ENCODE data around the gene INPP5A. TPM values are rescaled to one million over a fixed set of nuclear protein-coding genes. Genes with fewer than 3 reads are reported as not detected.

Gene INPP5A
- total RNA-seq, 2 experiments from 2014 or later: 9.9 TPM

DNA sequence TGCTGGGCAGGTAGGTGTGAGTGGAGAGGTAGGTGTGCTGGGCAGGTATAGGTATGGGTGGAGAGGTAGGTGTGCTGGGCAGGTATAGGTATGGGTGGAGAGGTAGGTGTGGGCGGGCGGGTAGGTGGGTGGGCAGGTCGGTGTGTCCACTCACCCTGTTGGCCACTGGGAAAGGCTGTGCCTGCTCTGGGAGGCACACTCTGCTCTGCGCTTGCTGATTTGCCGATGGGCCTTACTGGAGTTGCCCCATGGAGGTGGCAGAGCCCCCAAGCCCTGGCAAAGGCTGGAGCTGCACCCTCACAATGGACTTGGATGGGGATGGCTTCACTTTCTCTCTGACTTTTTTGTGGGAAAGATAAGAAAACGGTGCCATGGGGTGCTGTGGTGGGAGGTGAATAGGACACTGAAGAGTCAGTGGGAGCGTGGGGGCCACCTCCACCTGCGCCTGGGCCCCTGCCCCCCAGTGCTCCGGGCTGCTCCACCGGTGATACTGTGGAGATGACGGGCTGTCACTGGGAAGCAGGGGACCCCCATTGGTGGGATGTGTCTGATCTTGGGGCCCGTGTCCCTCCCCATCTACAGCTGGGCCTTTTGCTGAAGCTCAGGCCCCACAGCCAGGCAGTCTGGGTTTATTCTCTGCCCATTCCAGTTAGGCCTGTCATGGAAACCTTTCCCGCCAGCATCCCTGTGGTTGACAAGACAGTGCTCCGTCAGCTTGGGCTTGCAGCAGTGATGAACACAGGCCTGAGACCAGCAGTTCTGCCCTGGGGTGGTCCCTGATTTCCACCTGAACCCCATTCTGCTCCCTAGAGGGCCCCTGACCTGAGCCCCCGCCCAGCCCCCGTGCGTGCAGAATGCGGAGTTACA is 173.4 kb downstream of the INPP5A start:
- peaks cover 3% of the 10 kb centered on the region for H3K36me3 Mint-ChIP-seq (ENCODE audit: low read depth)

DNA sequence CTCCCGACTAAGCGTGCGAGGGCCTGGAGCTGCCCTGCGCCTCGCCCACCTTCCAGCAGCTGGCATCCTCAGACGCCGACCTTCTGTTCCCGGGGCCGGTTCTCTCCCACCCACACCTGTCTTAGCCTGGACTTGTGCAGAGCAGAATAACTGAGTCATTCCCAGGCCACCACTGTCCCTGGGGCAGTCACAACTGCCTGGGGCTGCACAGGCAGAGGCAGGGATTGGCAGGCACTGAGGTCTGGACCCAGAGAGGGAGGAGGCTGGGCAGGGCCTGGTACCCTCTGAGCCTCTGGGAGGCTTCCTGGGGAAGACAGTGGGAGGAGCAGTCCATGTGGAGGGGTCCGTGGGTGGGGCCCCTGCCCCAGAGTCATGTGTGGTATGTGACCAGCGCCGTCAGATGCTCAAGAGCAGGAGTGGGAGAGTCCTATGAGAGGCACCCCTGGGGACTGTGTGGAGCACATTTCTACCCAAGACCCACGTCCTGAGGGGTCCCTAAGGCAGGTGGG is 174.1 kb downstream of the INPP5A start:
- no peak overlapping the region for H3K27ac Mint-ChIP-seq
- ChIA-PET POLR2A (no interaction called here), CTCF (no interaction called here)
- H3K9me3 Mint-ChIP-seq (ENCODE audit: insufficient read depth): no peaks in the 10 kb centered on the region
- DNase-seq: no peak
- H3K36me3 Mint-ChIP-seq (ENCODE audit: low read depth): no peaks in the 10 kb centered on the region
- H3K27me3 Mint-ChIP-seq (ENCODE audit: low read depth): no peaks in the 10 kb centered on the region
- H3K4me3 Mint-ChIP-seq: no peak overlapping the region
- ATAC-seq: no peak
- no peaks in the 10 kb centered on the region for H3K4me1 Mint-ChIP-seq (ENCODE audit: low read depth)

More for the DNA sequence above, 173.4 kb downstream of the INPP5A start:
- no peaks in the 10 kb centered on the region for H3K27me3 Mint-ChIP-seq (ENCODE audit: low read depth)
- no peak overlapping the region for H3K27ac Mint-ChIP-seq
- no peaks in the 10 kb centered on the region for H3K4me1 Mint-ChIP-seq (ENCODE audit: low read depth)
- no peak overlapping the region for H3K4me3 Mint-ChIP-seq
- DNase-seq: no peak
- POLR2A ChIA-PET: no interaction called here
- no peak for ATAC-seq
- CTCF ChIA-PET: no interaction called here
- peaks cover 5% of the 10 kb centered on the region for H3K9me3 Mint-ChIP-seq (ENCODE audit: insufficient read depth)

DNA sequence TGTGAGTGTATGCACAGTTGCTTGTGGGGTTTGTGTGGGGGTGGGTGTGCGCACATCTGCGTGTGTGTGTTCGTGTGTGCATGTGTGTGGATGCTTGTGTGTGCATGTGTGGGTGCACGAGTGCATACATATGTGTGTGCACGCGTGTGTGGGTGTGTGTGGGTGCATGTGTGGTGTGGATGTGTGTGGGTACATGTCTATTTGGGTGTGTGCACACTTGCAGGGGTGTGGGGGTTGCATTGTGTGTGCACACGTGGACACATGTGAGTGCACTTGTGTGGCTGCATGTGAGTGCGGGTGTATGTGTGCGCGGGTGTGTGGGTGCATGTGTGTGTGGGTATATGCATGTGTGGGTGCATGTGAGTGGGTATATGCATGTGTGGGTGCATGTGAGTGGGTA is 174.7 kb downstream of the INPP5A start:
- POLR2A ChIA-PET: no interaction called here
- ATAC-seq: no peak
- CTCF ChIA-PET: no interaction called here

DNA sequence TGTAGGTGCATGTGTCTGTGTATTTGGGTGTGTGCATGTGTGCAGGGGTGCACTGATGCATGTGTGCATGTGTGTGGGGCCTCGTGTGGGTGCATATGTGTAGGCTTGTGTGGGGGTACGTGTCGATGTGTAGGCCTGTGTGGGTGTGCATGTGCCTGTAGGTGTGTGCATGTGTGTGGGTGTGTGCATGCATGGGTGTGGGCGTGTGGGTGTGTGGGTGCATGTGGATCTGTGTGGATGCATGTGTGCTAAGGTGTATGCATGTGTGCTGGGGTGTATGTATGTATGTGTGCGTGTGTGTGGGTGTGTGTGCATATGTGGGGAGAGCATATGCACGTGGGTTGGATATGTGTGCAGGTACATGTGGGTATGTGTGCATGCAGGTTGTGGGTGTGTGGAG is 175.2 kb downstream of the INPP5A start:
- no peaks in the 10 kb centered on the region for H3K27me3 Mint-ChIP-seq (ENCODE audit: low read depth)
- H3K9me3 Mint-ChIP-seq (ENCODE audit: insufficient read depth): no peaks in the 10 kb centered on the region
- ATAC-seq (no peak), DNase-seq (no peak)
- H3K27ac Mint-ChIP-seq: no peak overlapping the region
- ChIA-PET CTCF (no interaction called here), POLR2A (no interaction called here)
- H3K36me3 Mint-ChIP-seq (ENCODE audit: low read depth): no peaks in the 10 kb centered on the region
- no peak overlapping the region for H3K4me3 Mint-ChIP-seq
- no peaks in the 10 kb centered on the region for H3K4me1 Mint-ChIP-seq (ENCODE audit: low read depth)

More for the DNA sequence above, 174.7 kb downstream of the INPP5A start:
- no peak overlapping the region for H3K4me3 Mint-ChIP-seq
- no peaks in the 10 kb centered on the region for H3K4me1 Mint-ChIP-seq (ENCODE audit: low read depth)
- no peaks in the 10 kb centered on the region for H3K27me3 Mint-ChIP-seq (ENCODE audit: low read depth)
- no peak overlapping the region for H3K27ac Mint-ChIP-seq
- no peak for DNase-seq
- H3K36me3 Mint-ChIP-seq (ENCODE audit: low read depth): no peaks in the 10 kb centered on the region
- H3K9me3 Mint-ChIP-seq (ENCODE audit: insufficient read depth): no peaks in the 10 kb centered on the region

DNA sequence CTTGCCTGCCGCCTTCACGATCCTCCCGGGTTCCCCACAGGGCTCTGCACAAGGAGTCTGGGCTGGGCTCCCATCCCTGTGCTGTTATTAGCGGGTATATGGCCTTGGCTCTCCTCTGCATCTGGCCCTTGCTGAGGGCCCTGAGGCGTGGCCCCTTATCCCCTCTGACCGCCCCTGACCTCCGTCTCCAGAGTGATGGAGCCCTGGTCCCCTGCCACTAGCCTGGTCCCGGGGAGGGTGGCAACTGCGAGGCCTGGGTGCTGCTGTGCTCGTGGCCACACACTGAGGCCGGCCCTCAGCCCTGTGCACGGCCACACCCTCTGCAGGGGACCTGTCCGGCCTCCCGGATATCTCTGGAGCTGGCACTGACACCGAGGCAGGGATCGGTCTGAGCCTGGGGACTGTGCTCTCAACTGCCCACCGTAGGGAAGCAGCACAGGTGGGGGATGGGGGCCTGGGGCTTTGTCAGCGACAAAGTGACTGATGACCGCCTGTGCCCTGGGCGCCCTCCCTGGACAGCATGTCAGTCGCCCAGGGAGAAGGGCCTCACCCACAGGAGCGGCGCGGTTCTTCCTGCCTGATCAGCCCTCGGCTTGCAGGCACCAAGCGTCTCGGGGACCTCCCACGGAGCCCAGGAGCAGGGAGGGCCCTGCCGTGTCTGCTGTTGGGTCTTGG is 176.0 kb downstream of the INPP5A start:
- Mint-ChIP-seq H3K4me1 (ENCODE audit: low read depth) (no peaks in the 10 kb centered on the region), H3K27me3 (ENCODE audit: low read depth) (no peaks in the 10 kb centered on the region), H3K9me3 (ENCODE audit: insufficient read depth) (no peaks in the 10 kb centered on the region), H3K27ac (no peak overlapping the region), H3K4me3 (no peak overlapping the region), H3K36me3 (ENCODE audit: low read depth) (no peaks in the 10 kb centered on the region)
- ATAC-seq: no peak
- POLR2A ChIA-PET: no interaction called here
- no peak for DNase-seq
- CTCF ChIA-PET: no interaction called here

DNA sequence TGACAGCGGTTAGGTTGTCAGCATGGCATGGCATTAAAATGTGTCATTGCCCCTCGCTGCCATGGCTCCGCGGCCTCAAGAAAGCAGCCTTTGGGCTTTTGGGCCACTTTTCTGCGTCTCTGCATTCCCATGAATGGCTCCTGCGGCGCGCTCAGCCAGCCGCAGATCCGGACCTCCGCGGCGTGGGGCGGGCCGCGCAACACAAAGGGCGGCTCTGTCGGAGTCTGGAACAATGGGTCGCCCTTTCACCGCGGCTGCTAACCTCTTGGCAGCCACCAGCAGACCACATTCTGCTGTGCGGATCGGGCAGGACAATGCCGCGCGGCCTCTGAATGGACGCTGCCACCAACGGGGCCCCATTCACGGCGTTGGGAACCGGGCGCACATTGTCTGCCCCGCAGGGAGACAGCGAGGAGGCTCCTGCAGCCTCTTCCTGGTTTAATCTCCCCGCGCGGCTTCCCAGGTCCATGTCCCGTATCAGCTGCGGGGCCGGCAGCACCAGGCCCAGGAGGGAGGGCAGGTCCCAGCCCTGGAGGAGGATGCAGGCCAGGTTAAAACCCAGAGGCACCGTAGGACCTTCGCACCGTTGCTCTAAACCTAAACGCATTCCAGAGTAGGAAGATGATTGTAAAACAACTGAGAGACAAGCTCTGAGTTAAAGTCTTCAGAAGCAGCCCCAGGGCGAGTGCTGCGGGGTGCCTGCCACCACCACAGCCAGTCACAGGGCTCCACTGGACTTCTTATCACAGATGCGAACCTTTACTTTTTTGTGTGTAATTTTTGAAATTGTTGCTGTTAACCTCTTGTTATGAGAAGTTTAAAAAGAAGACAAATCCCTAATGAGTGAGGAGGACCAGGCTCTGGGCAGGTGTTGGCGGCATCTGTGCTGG is 176.8 kb downstream of the INPP5A start:
- H3K27ac Mint-ChIP-seq: no peak overlapping the region
- H3K9me3 Mint-ChIP-seq (ENCODE audit: insufficient read depth): no peaks in the 10 kb centered on the region
- no peak overlapping the region for H3K4me3 Mint-ChIP-seq
- ChIA-PET CTCF (no interaction called here), POLR2A (no interaction called here)
- H3K36me3 Mint-ChIP-seq (ENCODE audit: low read depth): no peaks in the 10 kb centered on the region
- no peaks in the 10 kb centered on the region for H3K27me3 Mint-ChIP-seq (ENCODE audit: low read depth)
- ATAC-seq (no peak), DNase-seq (no peak)
- H3K4me1 Mint-ChIP-seq (ENCODE audit: low read depth): no peaks in the 10 kb centered on the region

DNA sequence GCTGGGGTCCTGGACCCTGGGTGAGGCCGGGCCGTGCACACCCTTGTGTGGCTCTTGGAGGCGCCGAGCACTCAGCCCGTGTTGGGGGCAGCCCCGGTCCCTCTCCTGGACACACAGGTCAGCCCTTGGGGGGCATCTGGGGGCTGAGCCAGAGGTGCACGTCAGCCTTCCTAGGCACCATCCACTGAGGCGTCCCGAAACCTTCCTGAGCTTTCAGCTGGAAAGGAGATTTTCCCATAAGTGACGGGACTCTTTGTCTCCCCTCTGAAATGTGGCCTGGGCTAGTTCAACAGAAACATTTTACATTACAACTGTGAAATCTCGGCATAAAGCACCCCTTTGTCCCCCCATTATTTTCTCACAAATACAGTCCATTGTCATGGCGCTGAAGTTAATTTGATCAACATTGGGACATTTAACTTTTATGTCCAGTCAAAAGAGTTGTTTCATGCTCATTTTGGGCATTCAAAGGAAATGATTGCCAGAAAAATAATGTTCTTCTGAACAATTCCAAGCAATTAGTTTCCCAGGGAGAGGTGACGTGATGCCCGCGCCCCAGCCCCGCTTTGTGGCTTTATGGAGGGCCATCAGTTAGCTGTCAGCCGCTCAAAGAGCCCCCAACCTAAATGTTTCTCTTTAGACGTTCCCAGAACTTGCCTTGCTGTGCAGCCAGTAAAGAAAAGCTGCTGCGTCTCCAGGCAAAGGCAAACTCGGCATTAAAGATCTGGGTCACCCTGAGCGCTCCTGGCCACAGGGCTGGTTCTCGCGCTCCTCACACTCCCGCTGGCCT is 177.6 kb downstream of the INPP5A start:
- Mint-ChIP-seq H3K4me3 (no peak overlapping the region), H3K27ac (no peak overlapping the region), H3K27me3 (ENCODE audit: low read depth) (no peaks in the 10 kb centered on the region), H3K4me1 (ENCODE audit: low read depth) (no peaks in the 10 kb centered on the region), H3K9me3 (ENCODE audit: insufficient read depth) (no peaks in the 10 kb centered on the region), H3K36me3 (ENCODE audit: low read depth) (no peaks in the 10 kb centered on the region)
- ChIA-PET POLR2A (no interaction called here), CTCF (no interaction called here)
- DNase-seq (no peak), ATAC-seq (no peak)

DNA sequence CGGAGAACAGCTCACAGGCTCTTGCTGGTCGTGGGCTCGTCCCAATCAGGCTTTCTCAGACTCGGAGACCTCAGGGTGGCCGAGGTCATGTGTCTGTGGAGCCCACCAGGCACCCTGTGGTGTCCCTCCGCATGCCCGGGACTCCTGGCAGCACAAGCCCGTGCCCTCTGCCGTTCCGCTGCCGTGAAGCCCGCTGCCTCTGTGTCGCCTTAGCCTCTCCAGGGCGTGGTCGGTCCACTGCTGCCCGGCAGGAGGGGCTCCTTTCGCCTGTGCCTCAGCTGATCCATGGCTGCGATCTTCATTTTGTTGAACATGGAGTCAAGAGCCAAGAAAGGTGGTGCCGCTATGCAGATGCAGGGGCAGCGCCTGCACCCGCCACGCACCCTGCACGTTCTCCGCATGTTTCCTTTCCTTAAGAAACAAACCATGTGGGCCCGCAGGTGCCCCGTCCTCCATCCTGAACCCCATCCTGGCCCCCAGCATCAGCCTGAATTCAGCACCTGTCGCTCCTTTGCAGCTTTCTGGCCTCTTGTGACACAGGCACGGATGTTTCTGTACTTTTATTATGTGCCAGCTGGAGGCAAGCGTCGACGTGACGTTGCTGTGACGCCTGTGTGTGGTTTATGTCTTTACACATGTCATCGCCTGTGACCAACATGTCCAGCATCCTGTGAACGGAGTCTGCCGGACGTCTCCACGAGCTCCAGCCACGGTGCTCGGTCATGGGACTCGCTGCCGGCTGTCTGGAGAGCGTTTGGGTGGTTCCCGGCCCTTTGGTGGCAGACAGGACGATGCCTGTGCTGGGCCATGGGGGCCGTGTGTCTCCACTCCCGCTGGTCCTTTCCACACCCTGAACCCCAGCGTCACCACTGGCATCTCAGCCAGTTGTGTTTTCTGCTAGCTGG is 178.4 kb downstream of the INPP5A start:
- Mint-ChIP-seq H3K27me3 (ENCODE audit: low read depth) (no peaks in the 10 kb centered on the region), H3K4me1 (ENCODE audit: low read depth) (no peaks in the 10 kb centered on the region), H3K36me3 (ENCODE audit: low read depth) (no peaks in the 10 kb centered on the region), H3K4me3 (no peak overlapping the region), H3K9me3 (ENCODE audit: insufficient read depth) (no peaks in the 10 kb centered on the region), H3K27ac (no peak overlapping the region)
- POLR2A ChIA-PET: no interaction called here
- CTCF ChIA-PET: no interaction called here
- DNase-seq (no peak), ATAC-seq (no peak)

DNA sequence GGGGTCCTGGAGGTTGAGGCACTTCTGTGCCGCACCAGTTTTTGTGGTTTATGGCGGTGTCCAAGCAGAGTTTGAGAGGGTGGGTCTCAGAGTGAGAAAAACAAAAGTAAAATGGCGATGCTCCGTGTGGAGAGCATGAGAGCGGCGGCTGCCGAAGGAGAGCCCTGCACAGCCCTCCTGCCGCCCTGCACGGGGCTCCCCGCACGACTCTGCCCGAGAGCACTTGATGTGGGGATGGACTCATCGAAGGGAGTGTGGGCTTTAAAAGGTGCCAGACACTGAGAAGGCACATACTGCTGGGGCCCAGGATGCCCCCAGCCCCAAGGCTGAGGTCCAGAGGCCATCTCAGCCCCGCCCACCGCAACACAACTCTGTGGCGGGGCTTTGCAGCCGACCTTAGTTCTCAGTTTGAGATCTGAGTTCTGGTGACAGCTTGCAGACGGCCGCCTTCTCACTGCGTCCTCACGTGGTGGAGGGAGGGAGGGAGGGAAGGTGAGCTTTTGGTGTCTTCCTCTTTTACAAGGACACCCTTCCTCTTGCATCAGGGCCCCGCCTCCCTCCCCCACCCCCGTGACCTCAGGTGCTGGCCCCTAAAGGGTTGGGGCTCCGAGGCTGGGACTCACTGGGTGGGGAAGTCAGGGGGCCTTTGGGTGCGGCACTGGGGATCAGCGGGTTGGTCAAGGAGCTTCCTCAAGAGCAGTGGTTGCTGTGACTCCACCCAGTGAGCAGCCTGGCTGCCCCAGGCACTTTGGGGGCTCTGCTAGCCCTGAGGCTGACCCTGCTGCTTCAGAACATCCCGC is 179.3 kb downstream of the INPP5A start:
- DNase-seq: no peak
- Mint-ChIP-seq H3K4me3 (no peak overlapping the region), H3K4me1 (ENCODE audit: low read depth) (no peaks in the 10 kb centered on the region), H3K9me3 (ENCODE audit: insufficient read depth) (no peaks in the 10 kb centered on the region), H3K27me3 (ENCODE audit: low read depth) (no peaks in the 10 kb centered on the region), H3K36me3 (ENCODE audit: low read depth) (no peaks in the 10 kb centered on the region), H3K27ac (no peak overlapping the region)
- POLR2A ChIA-PET: no interaction called here
- CTCF ChIA-PET: no interaction called here
- no peak for ATAC-seq

DNA sequence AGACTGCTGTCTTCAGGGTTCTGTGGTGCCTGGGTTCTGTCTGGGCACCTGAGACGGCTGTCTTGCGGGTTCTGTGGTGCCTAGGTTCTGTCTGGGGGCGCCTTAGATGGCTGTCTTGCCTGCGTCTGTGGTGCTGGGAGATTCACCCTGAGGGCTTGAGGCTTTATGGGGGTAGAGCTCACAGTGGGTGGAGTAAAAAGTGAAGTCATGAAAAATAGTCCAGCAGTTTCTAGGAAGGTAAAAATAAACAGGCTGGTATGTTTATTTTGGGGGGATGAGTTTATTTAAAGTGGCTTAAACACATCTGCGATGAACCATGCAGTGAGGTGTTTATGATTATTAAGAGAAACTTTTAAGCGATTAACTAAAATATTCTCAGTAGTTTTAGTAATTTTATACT is 184.1 kb downstream of the INPP5A start:
- POLR2A ChIA-PET: no interaction called here
- no peaks in the 10 kb centered on the region for H3K9me3 Mint-ChIP-seq (ENCODE audit: insufficient read depth)
- no peak for ATAC-seq
- H3K27ac Mint-ChIP-seq: no peak overlapping the region
- H3K27me3 Mint-ChIP-seq (ENCODE audit: low read depth): no peaks in the 10 kb centered on the region
- DNase-seq: no peak
- no peak overlapping the region for H3K4me3 Mint-ChIP-seq
- no peaks in the 10 kb centered on the region for H3K36me3 Mint-ChIP-seq (ENCODE audit: low read depth)
- CTCF ChIA-PET: no interaction called here
- H3K4me1 Mint-ChIP-seq (ENCODE audit: low read depth): no peaks in the 10 kb centered on the region
